ENCODE data around the gene REM2. TPM values are rescaled to one million over a fixed set of nuclear protein-coding genes. Genes with fewer than 3 reads are reported as not detected.
"Not testable (repeated sequence)": the region's sequence is repeated elsewhere in the genome, so short reads cannot be mapped to it uniquely, and the experiment has no call there.

REM2 gene
- total RNA-seq, 2 donors from 2014 or later: 0.43 TPM; not detected in 1

DNA sequence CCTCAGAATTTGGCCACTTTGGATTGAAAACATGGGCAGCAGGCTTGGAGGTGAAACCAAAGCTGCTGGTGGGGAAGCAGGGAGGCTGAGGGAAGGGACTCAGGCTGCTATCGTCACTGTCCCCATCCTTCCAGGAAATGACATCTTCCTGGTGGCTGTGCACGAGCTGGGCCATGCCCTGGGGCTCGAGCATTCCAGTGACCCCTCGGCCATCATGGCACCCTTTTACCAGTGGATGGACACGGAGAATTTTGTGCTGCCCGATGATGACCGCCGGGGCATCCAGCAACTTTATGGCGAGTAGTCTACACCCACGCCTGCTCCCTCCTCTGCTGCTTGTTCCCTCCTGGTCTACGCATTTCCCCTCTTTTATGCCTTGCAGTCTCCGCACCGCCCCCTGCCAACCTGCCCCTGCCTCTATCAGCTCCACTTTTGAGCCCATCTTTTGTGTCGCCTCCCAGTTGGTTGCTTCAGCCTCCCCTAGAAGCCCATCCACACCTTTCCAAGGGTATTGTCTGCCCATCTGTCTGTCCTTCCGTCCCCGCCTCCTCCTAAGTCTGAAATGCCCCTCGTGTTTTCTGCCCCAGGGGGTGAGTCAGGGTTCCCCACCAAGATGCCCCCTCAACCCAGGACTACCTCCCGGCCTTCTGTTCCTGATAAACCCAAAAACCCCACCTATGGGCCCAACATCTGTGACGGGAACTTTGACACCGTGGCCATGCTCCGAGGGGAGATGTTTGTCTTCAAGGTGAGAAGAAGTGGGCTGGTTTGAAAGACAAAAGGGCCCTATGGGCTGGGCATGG, 39.7 kb upstream of the REM2 start:
- H3K27ac Mint-ChIP-seq: no peak overlapping the region
- peaks cover 5 to 6% of the 10 kb centered on the region in 2 donors for H3K4me1 Mint-ChIP-seq (ENCODE audit: low read depth in 2 of 2)
- no peaks in the 10 kb centered on the region for H3K36me3 Mint-ChIP-seq
- H3K4me3 Mint-ChIP-seq: no peak overlapping the region
- no peaks in the 10 kb centered on the region for H3K9me3 Mint-ChIP-seq
- DNase-seq (ENCODE audit: low spot score): no peak
- no peak for ATAC-seq
- H3K27me3 Mint-ChIP-seq: peaks cover 7 to 25% of the 10 kb centered on the region in 2 donors

DNA sequence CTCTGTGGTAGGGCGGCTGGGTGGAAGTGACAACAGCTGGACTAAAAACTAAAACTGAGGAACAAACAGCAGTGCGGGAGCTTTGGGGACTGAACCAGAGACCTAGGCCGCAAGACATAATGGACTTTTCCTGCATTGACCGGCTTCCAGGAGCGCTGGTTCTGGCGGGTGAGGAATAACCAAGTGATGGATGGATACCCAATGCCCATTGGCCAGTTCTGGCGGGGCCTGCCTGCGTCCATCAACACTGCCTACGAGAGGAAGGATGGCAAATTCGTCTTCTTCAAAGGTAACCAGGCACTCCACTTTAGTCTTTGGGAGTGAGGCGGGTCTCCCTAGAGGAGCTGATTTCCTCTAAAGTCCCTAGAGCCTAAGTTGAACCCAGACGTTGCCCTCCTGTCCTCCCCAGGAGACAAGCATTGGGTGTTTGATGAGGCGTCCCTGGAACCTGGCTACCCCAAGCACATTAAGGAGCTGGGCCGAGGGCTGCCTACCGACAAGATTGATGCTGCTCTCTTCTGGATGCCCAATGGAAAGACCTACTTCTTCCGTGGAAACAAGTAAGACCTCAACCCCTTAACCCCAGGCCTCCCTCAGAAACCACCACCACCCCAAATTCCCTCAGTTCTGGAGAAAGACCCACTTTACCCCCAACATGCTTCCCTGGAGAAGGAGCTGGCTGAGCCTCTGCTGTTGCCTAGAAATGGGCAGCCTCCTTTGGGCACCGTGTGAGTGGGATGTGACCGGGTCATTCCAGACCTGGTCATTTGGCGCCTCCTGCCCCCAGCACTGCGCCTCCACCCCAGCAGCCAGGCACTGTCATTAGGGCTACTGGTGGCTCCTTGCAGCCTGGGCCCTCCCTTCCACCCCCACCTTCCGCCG, 38.6 kb upstream of the REM2 start:
- peaks cover 0 to 8% of the 10 kb centered on the region in 2 donors for H3K4me1 Mint-ChIP-seq (ENCODE audit: low read depth in 2 of 2)
- no peaks in the 10 kb centered on the region for H3K9me3 Mint-ChIP-seq
- ATAC-seq (no peak), DNase-seq (ENCODE audit: low spot score) (no peak)
- no peaks in the 10 kb centered on the region for H3K36me3 Mint-ChIP-seq
- no peak overlapping the region for H3K27ac Mint-ChIP-seq
- H3K27me3 Mint-ChIP-seq: peaks cover 6 to 25% of the 10 kb centered on the region in 2 donors
- H3K4me3 Mint-ChIP-seq: no peak overlapping the region

DNA sequence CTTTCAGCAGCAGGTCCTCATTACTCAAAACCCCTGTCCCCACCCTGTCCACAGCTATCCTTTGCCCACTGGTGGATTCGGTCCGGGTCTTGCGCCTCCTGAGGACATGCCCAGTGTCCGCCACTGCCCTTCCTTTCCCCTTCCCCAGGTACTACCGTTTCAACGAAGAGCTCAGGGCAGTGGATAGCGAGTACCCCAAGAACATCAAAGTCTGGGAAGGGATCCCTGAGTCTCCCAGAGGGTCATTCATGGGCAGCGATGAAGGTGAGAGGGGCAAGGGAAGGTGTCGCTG, 38.0 kb upstream of the REM2 start:
- Mint-ChIP-seq H3K9me3 (no peaks in the 10 kb centered on the region), H3K27me3 (peaks cover 6 to 25% of the 10 kb centered on the region in 2 donors), H3K27ac (peak overlapping the region in 1 of 2 donors; percentile 17), H3K36me3 (no peaks in the 10 kb centered on the region), H3K4me1 (ENCODE audit: low read depth in 2 of 2) (peaks cover 0 to 11% of the 10 kb centered on the region in 2 donors), H3K4me3 (no peak overlapping the region)
- no peak for DNase-seq (ENCODE audit: low spot score)
- no peak for ATAC-seq

DNA sequence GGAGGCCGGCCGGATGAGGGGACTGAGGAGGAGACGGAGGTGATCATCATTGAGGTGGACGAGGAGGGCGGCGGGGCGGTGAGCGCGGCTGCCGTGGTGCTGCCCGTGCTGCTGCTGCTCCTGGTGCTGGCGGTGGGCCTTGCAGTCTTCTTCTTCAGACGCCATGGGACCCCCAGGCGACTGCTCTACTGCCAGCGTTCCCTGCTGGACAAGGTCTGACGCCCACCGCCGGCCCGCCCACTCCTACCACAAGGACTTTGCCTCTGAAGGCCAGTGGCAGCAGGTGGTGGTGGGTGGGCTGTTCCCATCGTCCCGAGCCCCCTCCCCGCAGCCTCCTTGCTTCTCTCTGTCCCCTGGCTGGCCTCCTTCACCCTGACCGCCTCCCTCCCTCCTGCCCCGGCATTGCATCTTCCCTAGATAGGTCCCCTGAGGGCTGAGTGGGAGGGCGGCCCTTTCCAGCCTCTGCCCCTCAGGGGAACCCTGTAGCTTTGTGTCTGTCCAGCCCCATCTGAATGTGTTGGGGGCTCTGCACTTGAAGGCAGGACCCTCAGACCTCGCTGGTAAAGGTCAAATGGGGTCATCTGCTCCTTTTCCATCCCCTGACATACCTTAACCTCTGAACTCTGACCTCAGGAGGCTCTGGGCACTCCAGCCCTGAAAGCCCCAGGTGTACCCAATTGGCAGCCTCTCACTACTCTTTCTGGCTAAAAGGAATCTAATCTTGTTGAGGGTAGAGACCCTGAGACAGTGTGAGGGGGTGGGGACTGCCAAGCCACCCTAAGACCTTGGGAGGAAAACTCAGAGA, 37.0 kb upstream of the REM2 start:
- no peak for DNase-seq (ENCODE audit: low spot score)
- H3K36me3 Mint-ChIP-seq: no peaks in the 10 kb centered on the region
- H3K4me3 Mint-ChIP-seq: no peak overlapping the region
- H3K27ac Mint-ChIP-seq: peak overlapping the region; percentile 17 to 28
- peaks cover 1 to 12% of the 10 kb centered on the region in 2 donors for H3K4me1 Mint-ChIP-seq (ENCODE audit: low read depth in 2 of 2)
- ATAC-seq: no peak
- peaks cover 6 to 23% of the 10 kb centered on the region in 2 donors for H3K27me3 Mint-ChIP-seq
- no peaks in the 10 kb centered on the region for H3K9me3 Mint-ChIP-seq

- Mint-ChIP-seq H3K9me3 (no peaks in the 10 kb centered on the region), H3K36me3 (no peaks in the 10 kb centered on the region), H3K4me3 (no peak overlapping the region), H3K27ac (peak overlapping the region in 1 of 2 donors; percentile 28), H3K27me3 (peaks cover 6 to 20% of the 10 kb centered on the region in 2 donors), H3K4me1 (ENCODE audit: low read depth in 2 of 2) (peaks cover 10 to 20% of the 10 kb centered on the region in 2 donors)
- no peak for ATAC-seq
- DNase-seq (ENCODE audit: low spot score): no peak
Observed at GRCh38 chr14:22846811-22847307, 36.2 kb upstream of the REM2 start.

DNA sequence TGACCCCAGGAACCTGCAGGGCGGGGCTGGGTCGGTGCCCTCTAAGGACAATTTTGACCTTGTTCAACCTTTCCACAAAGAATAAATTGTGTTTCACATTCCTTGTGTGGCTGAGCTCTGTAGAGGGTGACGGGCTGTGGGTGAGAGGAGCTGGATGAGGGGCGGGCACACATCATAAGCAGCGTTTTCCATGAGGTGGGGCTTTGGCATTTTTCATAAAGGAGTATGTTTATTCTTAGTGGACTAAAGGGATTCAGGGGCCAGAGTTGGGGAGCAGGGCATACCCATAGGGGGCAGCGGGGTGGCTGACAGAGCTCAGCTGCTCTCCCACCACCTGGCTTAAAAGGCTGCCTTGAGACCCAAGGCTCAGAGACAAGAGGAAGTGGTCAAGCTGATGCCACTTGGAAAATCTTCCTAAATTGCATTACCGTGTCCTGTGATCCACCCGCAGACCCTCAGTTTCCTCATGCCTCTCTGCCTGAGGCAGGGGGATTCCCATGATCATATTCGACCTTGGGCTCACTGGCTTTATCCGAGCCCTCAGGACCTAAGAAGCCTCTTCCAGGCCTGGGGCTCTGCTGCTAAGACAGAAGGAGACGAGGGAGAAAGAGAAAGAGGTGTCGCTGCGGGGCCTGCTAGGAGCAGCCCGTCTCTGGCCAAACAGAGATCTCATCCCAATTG, 35.2 kb upstream of the REM2 start:
- DNase-seq (ENCODE audit: low spot score) (no peak), ATAC-seq (no peak)
- no peaks in the 10 kb centered on the region for H3K9me3 Mint-ChIP-seq
- H3K27me3 Mint-ChIP-seq: peaks cover 6 to 20% of the 10 kb centered on the region in 2 donors
- H3K4me3 Mint-ChIP-seq: no peak overlapping the region
- peaks cover 12 to 22% of the 10 kb centered on the region in 2 donors for H3K4me1 Mint-ChIP-seq (ENCODE audit: low read depth in 2 of 2)
- peak overlapping the region in 1 of 2 donors; percentile 37 for H3K27ac Mint-ChIP-seq
- H3K36me3 Mint-ChIP-seq: no peaks in the 10 kb centered on the region

DNA sequence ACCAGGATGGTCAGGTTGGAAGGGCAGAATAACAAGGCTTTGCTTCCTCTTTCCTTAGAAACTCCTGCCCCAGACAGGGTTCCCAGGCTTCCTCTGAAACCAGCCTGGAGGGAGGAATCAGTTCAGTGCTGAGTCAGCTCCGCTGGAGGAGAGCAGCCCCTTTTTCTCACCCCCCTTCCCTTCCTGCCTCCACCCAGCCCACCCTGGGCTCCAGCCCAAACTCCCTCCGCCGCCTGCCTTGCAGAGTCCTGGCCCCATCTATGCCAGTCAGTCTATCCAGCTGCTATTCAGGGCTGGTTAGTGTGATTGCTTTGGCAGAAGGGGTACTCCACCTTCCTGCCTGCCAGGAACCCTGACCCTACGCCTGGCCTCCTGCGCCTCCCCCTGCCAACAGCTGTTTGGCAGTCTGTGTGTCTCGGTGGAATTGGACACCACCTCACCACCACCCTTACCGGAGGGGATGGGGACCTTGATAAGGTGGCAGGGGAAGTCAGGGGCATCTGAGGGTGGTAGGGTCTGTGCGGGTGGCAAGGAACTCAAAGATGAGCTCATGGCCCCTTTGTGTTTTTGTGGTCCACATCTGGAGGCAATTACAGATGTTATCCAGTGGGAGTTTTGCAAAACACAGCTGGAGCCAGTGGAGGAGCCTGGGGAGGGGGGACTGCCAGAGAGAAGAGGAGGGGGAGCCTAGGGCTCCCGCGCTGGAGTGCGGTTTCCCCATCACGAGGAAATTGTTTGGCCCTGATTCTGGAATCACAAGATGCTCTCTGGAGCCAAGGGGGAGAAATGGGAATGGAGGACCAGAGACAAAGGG, 34.5 kb upstream of the REM2 start:
- DNase-seq (ENCODE audit: low spot score): no peak
- peaks cover 6 to 17% of the 10 kb centered on the region in 2 donors for H3K27me3 Mint-ChIP-seq
- H3K4me1 Mint-ChIP-seq (ENCODE audit: low read depth in 2 of 2): peaks cover 16 to 26% of the 10 kb centered on the region in 2 donors
- peak overlapping the region in 1 of 2 donors; percentile 30 for H3K27ac Mint-ChIP-seq
- H3K9me3 Mint-ChIP-seq: no peaks in the 10 kb centered on the region
- no peak for ATAC-seq
- no peaks in the 10 kb centered on the region for H3K36me3 Mint-ChIP-seq
- no peak overlapping the region for H3K4me3 Mint-ChIP-seq

- no peak for ATAC-seq
- peak overlapping the region in 1 of 2 donors; percentile 40 for H3K27ac Mint-ChIP-seq
- DNase-seq (ENCODE audit: low spot score): no peak
- H3K4me3 Mint-ChIP-seq: no peak overlapping the region
- H3K36me3 Mint-ChIP-seq: no peaks in the 10 kb centered on the region
- H3K4me1 Mint-ChIP-seq (ENCODE audit: low read depth in 2 of 2): peaks cover 16 to 26% of the 10 kb centered on the region in 2 donors
- peaks cover 6 to 16% of the 10 kb centered on the region in 2 donors for H3K27me3 Mint-ChIP-seq
- H3K9me3 Mint-ChIP-seq: no peaks in the 10 kb centered on the region
Observed at GRCh38 chr14:22849212-22849819, 33.7 kb upstream of the REM2 start.

- H3K27ac Mint-ChIP-seq: peak overlapping the region; percentile 75 to 89
- peak; percentile 92 for DNase-seq (ENCODE audit: low spot score)
- peaks cover 12 to 18% of the 10 kb centered on the region in 2 donors for H3K27me3 Mint-ChIP-seq
- H3K4me3 Mint-ChIP-seq: peak overlapping the region; percentile 49
- H3K9me3 Mint-ChIP-seq: no peaks in the 10 kb centered on the region
- peak; percentile 94 to 95 for ATAC-seq
- peaks cover 18 to 27% of the 10 kb centered on the region in 2 donors for H3K4me1 Mint-ChIP-seq (ENCODE audit: low read depth in 2 of 2)
- H3K36me3 Mint-ChIP-seq: peaks cover 3% of the 10 kb centered on the region
Observed at GRCh38 chr14:22850944-22851764, 31.9 kb upstream of the REM2 start.

- not testable (repeated sequence) for DNase-seq (ENCODE audit: low spot score); H3K36me3 Mint-ChIP-seq; H3K4me3 Mint-ChIP-seq; ATAC-seq; H3K9me3 Mint-ChIP-seq
- H3K4me1 Mint-ChIP-seq (ENCODE audit: low read depth in 2 of 2): peaks cover 20 to 27% of the 10 kb centered on the region in 2 donors
- H3K27me3 Mint-ChIP-seq: peaks cover 14 to 19% of the 10 kb centered on the region in 2 donors
- H3K27ac Mint-ChIP-seq: peak overlapping the region; percentile 75 to 89
Observed at GRCh38 chr14:22852178-22852577, 30.8 kb upstream of the REM2 start.

DNA sequence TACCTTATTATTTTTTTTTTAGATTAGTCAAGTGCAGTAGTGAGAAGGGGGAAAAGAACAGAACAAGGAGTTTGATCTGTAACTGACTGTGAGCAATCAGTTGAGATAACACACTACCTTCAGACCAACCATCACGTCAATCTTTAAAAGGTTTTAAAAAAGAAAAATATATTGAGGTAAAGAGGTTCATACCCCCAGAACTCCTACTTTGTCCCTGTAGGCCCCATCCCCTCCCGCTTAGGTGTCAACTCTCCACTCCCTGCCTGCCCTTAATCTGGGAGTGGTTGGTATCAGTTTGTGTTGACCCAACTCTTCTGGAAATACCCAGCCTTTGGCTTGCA, 30.5 kb upstream of the REM2 start:
- no peak for DNase-seq (ENCODE audit: low spot score)
- Mint-ChIP-seq H3K4me1 (ENCODE audit: low read depth in 2 of 2) (peaks cover 20 to 27% of the 10 kb centered on the region in 2 donors), H3K36me3 (peaks cover 7% of the 10 kb centered on the region), H3K4me3 (peak overlapping the region; percentile 79), H3K9me3 (no peaks in the 10 kb centered on the region), H3K27me3 (peaks cover 18 to 23% of the 10 kb centered on the region in 2 donors), H3K27ac (peak overlapping the region; percentile 86 to 89)
- no peak for ATAC-seq
